Neutrophil (primary cell): Measurements from ENCODE around the gene TRAPPC8.
A peak's percentile ranks its signal among the peaks of the same experiment; 100 is the strongest.
"Not testable (repeated sequence)": the region's sequence is repeated elsewhere in the genome, so short reads cannot be mapped to it uniquely, and the experiment has no call there.

Experiments
- H3K27ac ChIP-seq: fragments of 200-600 bp; sonication (generic); 2 replicates; pipeline ENCODE4 v1.5.1; 2016; ENCODE audit warnings: mild to moderate bottlenecking, moderate library complexity
- H3K27me3 ChIP-seq: fragments of 200-600 bp; sonication (generic); 2 replicates; pipeline ENCODE4 v1.6.0; 2016; ENCODE audit warnings: mild to moderate bottlenecking
- H3K36me3 ChIP-seq: fragments of 200-600 bp; sonication (generic); 2 replicates; pipeline ENCODE4 v1.5.1; 2017
- H3K4me1 ChIP-seq, 2 experiments: fragments of 200-600 bp in 1 of 2; sonication (generic) in 1 of 2; 1 replicate in 1 of 2; 2 replicates in 1 of 2; pipeline versions ENCODE4 v1.5.1 to v1.6.1; 2013 to 2016; ENCODE audit warnings: low read depth in 1 of 2, low read length in 1 of 2, mild to moderate bottlenecking in 1 of 2, moderate library complexity in 1 of 2; ENCODE audit not compliant: control insufficient read depth in 1 of 2, insufficient read depth in 1 of 2
- H3K4me3 ChIP-seq, 2 experiments: fragments of 200-600 bp in 1 of 2; sonication (generic) in 1 of 2; 1 replicate in 1 of 2; 2 replicates in 1 of 2; pipeline ENCODE4 v1.5.1; 2013 to 2016; ENCODE audit warnings: low read depth in 1 of 2, low read length in 1 of 2, mild to moderate bottlenecking in 1 of 2, moderate library complexity in 1 of 2
- H3K9me3 ChIP-seq: fragments of 200-600 bp; sonication (generic); 2 replicates; pipeline ENCODE4 v1.5.1; 2016
- TF ChIP-seq, protein P1 (sequence below): fragments of 200-600 bp; sonication (generic); IDR thresholded peaks from 2 replicates; pipeline ENCODE4 v1.5.1; 2016; ENCODE audit warnings: antibody characterized with exemption

Gene TRAPPC8

GRCh38 chr18:31950583-31950982 lies 7.7 kb upstream of the TRAPPC8 start:
- Histone ChIP-seq H3K4me1 (no peaks in the 10 kb centered on the region), H3K36me3 (no peaks in the 10 kb centered on the region)
- TF ChIP-seq, protein P1, sequence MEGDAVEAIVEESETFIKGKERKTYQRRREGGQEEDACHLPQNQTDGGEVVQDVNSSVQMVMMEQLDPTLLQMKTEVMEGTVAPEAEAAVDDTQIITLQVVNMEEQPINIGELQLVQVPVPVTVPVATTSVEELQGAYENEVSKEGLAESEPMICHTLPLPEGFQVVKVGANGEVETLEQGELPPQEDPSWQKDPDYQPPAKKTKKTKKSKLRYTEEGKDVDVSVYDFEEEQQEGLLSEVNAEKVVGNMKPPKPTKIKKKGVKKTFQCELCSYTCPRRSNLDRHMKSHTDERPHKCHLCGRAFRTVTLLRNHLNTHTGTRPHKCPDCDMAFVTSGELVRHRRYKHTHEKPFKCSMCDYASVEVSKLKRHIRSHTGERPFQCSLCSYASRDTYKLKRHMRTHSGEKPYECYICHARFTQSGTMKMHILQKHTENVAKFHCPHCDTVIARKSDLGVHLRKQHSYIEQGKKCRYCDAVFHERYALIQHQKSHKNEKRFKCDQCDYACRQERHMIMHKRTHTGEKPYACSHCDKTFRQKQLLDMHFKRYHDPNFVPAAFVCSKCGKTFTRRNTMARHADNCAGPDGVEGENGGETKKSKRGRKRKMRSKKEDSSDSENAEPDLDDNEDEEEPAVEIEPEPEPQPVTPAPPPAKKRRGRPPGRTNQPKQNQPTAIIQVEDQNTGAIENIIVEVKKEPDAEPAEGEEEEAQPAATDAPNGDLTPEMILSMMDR = no peak

GRCh38 chr18:31948349-31948748 lies 5.4 kb upstream of the TRAPPC8 start:
- H3K27me3 ChIP-seq, H3K36me3 ChIP-seq, H3K9me3 ChIP-seq, H3K27ac ChIP-seq, H3K4me3 ChIP-seq: not testable (repeated sequence)
- H3K4me1 ChIP-seq = peaks cover 13 to 14% of the 10 kb centered on the region in 2 experiments

More at GRCh38 chr18:31950583-31950982, 7.7 kb upstream of the TRAPPC8 start:
- H3K9me3 ChIP-seq = no peaks in the 10 kb centered on the region
- H3K27me3 ChIP-seq = no peaks in the 10 kb centered on the region
- no peak overlapping the region for H3K27ac ChIP-seq
- no peak overlapping the region for H3K4me3 ChIP-seq

- Histone ChIP-seq H3K4me1 (peaks cover 23 to 24% of the 10 kb centered on the region in 2 experiments), H3K9me3 (no peaks in the 10 kb centered on the region), H3K27ac (no peak overlapping the region), H3K4me3 (no peak overlapping the region), H3K27me3 (no peaks in the 10 kb centered on the region), H3K36me3 (no peaks in the 10 kb centered on the region)
- TF ChIP-seq, protein P1 = no peak
Observed at GRCh38 chr18:31946305-31947046, 3.5 kb upstream of the TRAPPC8 start.

GRCh38 chr18:31943878-31944816 lies 1.2 kb upstream of the TRAPPC8 start:
- peaks cover 33 to 37% of the 10 kb centered on the region in 2 experiments for H3K4me1 ChIP-seq
- peak overlapping the region; percentile 98 for H3K27ac ChIP-seq
- TF ChIP-seq, protein P1 = no peak
- H3K4me3 ChIP-seq = peak overlapping the region; percentile 89 to 93
- H3K36me3 ChIP-seq = no peaks in the 10 kb centered on the region
- H3K27me3 ChIP-seq = no peaks in the 10 kb centered on the region
- H3K9me3 ChIP-seq = no peaks in the 10 kb centered on the region

GRCh38 chr18:31942291-31942998 lies 483 bp downstream of the TRAPPC8 start:
- Histone ChIP-seq H3K4me1 (peaks cover 33 to 37% of the 10 kb centered on the region in 2 experiments), H3K9me3 (no peaks in the 10 kb centered on the region), H3K27me3 (no peaks in the 10 kb centered on the region), H3K36me3 (peaks cover 3% of the 10 kb centered on the region), H3K27ac (peak overlapping the region; percentile 98), H3K4me3 (peak overlapping the region; percentile 89 to 93)
- TF ChIP-seq, protein P1 = no peak
